HL-60 (cell line): Measurements from ENCODE around the gene ACSF3.

Experiments
- DNase-seq, 2 experiments: peaks; one replicate each; pipeline ENCODE4 v3.0.0-alpha.2; 2010 to 2020; ENCODE audit warnings: low read depth in 1 of 2, low spot score in 1 of 2
- H3K27ac ChIP-seq: fragments of 250-450 bp; sonication (Bioruptor Pico); replicated peaks from 2 replicates; pipeline ENCODE4 v1.5.1; 2020; ENCODE audit warnings: mild to moderate bottlenecking, moderate library complexity
- H3K27me3 ChIP-seq: fragments of 250-450 bp; sonication (Bioruptor Pico); 2 replicates; pipeline ENCODE4 v1.5.1; 2021; ENCODE audit warnings: mild to moderate bottlenecking, moderate library complexity; ENCODE audit not compliant: insufficient read depth, poor library complexity, severe bottlenecking
- H3K4me3 ChIP-seq: replicated peaks from 2 replicates; pipeline ENCODE4 v1.5.1; 2011; ENCODE audit warnings: mild to moderate bottlenecking, control low read depth, low read length; ENCODE audit not compliant: insufficient read depth
- GABPA ChIP-seq: IDR thresholded peaks from 2 replicates; pipeline ENCODE4 v1.6.1; 2012; ENCODE audit warnings: low read depth
- POLR2AphosphoS5 ChIP-seq: IDR thresholded peaks from 2 replicates; pipeline ENCODE4 v1.6.1; 2012; ENCODE audit warnings: low read depth
- SPI1 ChIP-seq: IDR thresholded peaks from 2 replicates; pipeline ENCODE4 v1.6.1; 2012; ENCODE audit warnings: low read depth, mild to moderate bottlenecking, borderline replicate concordance
- TF ChIP-seq, protein P1 (sequence below): IDR thresholded peaks from 2 replicates; pipeline ENCODE4 v1.6.1; 2012; ENCODE audit warnings: low read depth; ENCODE audit not compliant: insufficient replicate concordance
- TF ChIP-seq, protein P2 (sequence below): IDR thresholded peaks from one replicate; pipeline ENCODE4 v1.5.1; 2011; ENCODE audit warnings: low read length, control low read depth, inconsistent platforms; ENCODE audit not compliant: insufficient read depth

The ACSF3 gene

DNA sequence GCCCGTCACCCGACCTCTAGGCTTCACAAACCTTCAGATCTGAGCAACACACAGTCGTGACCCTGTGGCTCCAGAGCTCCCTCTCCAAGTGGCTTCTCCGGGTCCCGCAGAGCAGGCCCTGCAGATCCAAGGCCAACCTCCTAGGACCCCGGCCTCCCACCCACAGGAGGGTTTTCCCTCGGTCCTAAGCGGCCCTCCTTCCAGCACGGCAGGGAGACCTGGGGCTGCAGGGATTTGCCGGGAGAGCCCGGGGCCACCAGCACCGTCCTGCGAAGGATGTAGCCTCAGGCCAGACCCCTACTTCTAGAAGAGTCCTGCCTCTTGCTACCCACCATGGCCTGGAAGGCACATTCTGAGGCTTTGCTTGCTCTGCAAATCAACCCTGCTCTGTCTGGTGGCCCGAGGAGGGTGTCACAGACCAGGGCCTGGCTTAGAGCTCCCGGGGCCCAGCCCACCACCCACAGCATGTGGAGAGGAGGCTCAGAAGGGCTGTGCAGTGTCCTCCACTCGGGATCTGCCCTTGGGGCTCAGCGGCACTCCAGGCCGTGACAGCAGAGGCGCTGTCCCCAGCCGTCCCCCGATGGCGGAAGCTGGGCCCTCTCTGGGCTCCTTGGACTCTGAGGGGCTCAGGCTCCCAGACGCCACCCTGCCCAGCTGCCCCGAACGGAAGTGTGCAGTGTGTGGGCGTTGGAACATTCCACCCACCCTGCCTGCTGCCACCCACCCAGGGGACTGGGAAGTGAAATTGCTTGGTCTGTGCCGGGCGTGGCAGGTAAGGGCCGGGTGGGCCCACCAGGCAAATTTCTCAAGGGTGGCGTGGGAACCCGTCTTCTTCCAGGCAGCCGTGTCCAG, 28.8 kb upstream of the ACSF3 start:
- DNase-seq, result no peak
- H3K27ac ChIP-seq, result no peak overlapping the region
- H3K27me3 ChIP-seq, result no peaks in the 10 kb centered on the region
- TF ChIP-seq, protein P1, sequence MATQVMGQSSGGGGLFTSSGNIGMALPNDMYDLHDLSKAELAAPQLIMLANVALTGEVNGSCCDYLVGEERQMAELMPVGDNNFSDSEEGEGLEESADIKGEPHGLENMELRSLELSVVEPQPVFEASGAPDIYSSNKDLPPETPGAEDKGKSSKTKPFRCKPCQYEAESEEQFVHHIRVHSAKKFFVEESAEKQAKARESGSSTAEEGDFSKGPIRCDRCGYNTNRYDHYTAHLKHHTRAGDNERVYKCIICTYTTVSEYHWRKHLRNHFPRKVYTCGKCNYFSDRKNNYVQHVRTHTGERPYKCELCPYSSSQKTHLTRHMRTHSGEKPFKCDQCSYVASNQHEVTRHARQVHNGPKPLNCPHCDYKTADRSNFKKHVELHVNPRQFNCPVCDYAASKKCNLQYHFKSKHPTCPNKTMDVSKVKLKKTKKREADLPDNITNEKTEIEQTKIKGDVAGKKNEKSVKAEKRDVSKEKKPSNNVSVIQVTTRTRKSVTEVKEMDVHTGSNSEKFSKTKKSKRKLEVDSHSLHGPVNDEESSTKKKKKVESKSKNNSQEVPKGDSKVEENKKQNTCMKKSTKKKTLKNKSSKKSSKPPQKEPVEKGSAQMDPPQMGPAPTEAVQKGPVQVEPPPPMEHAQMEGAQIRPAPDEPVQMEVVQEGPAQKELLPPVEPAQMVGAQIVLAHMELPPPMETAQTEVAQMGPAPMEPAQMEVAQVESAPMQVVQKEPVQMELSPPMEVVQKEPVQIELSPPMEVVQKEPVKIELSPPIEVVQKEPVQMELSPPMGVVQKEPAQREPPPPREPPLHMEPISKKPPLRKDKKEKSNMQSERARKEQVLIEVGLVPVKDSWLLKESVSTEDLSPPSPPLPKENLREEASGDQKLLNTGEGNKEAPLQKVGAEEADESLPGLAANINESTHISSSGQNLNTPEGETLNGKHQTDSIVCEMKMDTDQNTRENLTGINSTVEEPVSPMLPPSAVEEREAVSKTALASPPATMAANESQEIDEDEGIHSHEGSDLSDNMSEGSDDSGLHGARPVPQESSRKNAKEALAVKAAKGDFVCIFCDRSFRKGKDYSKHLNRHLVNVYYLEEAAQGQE, result no peak
- TF ChIP-seq, protein P2, sequence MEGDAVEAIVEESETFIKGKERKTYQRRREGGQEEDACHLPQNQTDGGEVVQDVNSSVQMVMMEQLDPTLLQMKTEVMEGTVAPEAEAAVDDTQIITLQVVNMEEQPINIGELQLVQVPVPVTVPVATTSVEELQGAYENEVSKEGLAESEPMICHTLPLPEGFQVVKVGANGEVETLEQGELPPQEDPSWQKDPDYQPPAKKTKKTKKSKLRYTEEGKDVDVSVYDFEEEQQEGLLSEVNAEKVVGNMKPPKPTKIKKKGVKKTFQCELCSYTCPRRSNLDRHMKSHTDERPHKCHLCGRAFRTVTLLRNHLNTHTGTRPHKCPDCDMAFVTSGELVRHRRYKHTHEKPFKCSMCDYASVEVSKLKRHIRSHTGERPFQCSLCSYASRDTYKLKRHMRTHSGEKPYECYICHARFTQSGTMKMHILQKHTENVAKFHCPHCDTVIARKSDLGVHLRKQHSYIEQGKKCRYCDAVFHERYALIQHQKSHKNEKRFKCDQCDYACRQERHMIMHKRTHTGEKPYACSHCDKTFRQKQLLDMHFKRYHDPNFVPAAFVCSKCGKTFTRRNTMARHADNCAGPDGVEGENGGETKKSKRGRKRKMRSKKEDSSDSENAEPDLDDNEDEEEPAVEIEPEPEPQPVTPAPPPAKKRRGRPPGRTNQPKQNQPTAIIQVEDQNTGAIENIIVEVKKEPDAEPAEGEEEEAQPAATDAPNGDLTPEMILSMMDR, result no peak
- no peak for TF ChIP-seq SPI1
- TF ChIP-seq GABPA, result no peak
- TF ChIP-seq POLR2AphosphoS5, result no peak
- no peak overlapping the region for H3K4me3 ChIP-seq

DNA sequence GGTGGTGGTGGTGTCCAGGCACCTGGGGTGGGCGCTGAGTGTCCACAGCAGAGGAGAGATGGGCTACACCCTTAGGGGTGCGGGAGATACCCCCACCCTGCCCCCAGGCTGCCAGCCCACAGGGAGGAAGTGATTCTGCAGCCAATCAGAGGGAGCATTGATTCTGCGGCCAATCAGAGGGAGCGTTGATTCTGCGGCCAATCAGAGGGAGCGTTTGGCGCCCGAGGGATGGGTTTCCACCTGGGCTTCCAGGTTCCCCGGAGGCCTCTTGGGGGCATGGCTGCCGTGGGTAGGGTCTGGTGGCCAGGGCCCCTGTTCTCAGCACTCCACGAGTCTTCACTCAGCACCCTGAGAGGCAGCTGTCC, 28.2 kb upstream of the ACSF3 start:
- H3K4me3 ChIP-seq, result no peak overlapping the region
- H3K27me3 ChIP-seq, result no peaks in the 10 kb centered on the region
- TF ChIP-seq SPI1 (no peak), GABPA (no peak), POLR2AphosphoS5 (no peak)
- TF ChIP-seq, protein P1, result no peak
- TF ChIP-seq, protein P2, result no peak
- no peak overlapping the region for H3K27ac ChIP-seq
- no peak for DNase-seq

DNA sequence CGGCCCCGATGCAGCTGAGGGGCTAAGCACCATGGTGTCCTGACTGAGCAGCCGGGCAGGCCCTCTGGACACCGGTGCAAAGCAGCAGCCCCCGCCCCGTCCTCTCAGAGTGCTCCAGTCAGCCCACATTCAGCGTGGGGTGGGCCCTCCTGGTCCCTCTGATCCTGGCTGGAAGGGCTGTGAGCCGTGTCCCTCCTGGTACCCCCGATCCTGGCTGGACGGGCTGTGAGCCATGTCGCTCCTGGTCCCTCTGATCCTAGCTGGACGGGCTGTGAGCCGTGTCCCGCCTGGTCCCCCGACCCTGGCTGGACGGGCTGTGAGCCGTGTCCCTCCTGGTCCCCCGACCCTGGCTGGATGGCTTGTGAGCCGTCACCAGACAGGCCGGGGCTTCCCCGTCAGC, 26.9 kb upstream of the ACSF3 start:
- H3K4me3 ChIP-seq, result no peak overlapping the region
- no peak for DNase-seq
- H3K27me3 ChIP-seq, result no peaks in the 10 kb centered on the region
- no peak overlapping the region for H3K27ac ChIP-seq
- no peak for TF ChIP-seq SPI1
- TF ChIP-seq, protein P2, result no peak
- TF ChIP-seq, protein P1, result no peak
